SK-N-MC (cell line): ENCODE results near the gene TMC2.
"Not testable (repeated sequence)": the region's sequence is repeated elsewhere in the genome, so short reads cannot be mapped to it uniquely, and the experiment has no call there.

Source experiments
- EZH2 ChIP-seq: fragments of 200-600 bp; sonication (generic); IDR thresholded peaks from one replicate; pipeline ENCODE4 v1.6.1; 2017; ENCODE audit warnings: antibody characterized with exemption
- FOXP2 ChIP-seq: optimal IDR thresholded peaks from 2 replicates; pipeline ENCODE3; 2011; ENCODE audit warnings: mild to moderate bottlenecking, moderate library complexity; ENCODE audit not compliant: insufficient read depth; ENCODE audit errors: extremely low read length, control extremely low read depth
- POLR2AphosphoS5 ChIP-seq: IDR thresholded peaks from 2 replicates; pipeline ENCODE4 v1.6.1; 2012; ENCODE audit warnings: mild to moderate bottlenecking, low read depth, low read length, borderline replicate concordance

DNA sequence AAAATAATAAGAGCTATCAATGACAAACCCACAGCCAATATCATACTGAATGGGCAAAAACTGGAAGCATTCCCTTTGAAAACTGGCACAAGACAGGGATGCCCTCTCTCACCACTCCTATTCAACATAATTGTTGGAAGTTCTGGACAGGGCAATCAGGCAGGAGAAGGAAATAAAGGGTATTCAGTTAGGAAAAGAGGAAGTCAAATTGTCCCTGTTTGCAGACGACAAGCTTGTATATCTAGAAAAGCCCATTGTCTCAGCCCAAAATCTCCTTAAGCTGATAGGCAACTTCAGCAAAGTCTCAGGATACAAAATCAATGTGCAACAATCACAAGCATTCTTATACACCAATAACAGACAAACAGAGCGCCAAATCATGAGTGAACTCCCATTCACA is 31.6 kb upstream of the TMC2 start:
- not testable (repeated sequence) for TF ChIP-seq EZH2, POLR2AphosphoS5, FOXP2
